T-helper 1 cell (primary cell): ENCODE measurements around the gene UBAP2.
"Not testable (repeated sequence)": the region's sequence is repeated elsewhere in the genome, so short reads cannot be mapped to it uniquely, and the experiment has no call there.

Experiments used
- DNase-seq, 5 donors: peaks; one replicate each; pipeline ENCODE4 v3.0.0-alpha.2; 2012 to 2020

UBAP2 gene

DNA sequence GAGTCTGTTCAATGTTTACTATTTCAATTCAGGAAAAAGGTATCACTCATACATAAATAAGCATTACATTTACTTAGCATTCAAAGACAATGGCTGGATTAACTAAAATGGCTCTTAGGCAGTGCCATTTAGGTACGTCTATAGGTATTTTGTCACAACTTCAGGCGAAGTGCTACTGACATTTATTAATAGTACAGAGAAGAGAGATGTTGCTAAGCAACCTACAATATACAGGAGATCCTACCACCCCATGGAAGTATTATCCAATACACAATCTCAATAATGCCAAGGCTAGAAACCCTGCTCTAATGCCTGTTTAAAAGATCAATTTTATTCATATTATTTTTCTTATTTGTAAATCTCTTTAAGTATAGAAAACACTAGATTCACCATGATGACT, 76.0 kb downstream of the UBAP2 start:
- no peak for DNase-seq

- DNase-seq: no peak
These were observed 84.5 kb downstream of the UBAP2 start for GRCh38 chr9:33964086-33964768.

GRCh38 chr9:33962468-33962867, 86.2 kb downstream of the UBAP2 start:
- not testable (repeated sequence) for DNase-seq

GRCh38 chr9:33959725-33960124, 89.0 kb downstream of the UBAP2 start:
- DNase-seq: no peak

DNA sequence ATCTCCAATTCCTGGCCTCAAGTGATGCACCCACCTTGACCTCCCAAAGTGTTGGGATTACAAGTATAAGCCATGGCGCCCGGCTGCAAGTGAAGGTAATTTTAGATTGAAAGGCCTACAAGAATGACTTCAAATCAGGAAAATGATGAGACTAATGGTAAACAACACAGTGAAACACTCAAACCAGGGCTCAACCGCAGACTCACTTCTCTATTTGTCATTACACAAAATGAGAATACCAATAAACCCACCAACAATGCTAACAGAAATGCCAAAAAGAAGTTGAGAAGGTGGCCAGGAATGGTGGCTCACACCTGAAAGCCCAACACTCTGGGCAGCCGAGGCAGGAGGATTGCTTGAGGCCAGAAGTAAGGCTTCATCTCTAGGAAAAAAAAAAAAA, 92.1 kb downstream of the UBAP2 start:
- no peak for DNase-seq

DNA sequence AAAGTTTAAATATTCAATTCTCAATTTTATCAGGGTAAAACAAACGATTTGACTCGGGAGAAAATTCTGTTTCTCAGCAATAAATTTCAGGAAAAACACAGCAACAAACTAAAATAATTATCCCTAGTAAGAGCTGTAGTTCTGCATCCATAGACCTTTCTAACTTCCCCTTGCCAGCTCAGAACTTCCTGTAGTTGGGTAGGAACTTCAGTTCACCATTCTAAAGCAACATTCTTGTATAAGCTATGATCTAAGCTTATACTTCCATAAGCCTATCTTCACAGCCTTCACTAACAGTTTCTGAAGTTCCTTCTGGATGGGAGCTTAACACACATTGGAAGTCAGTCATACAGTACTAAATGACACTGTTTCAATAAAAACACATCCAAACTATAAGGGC, 96.6 kb downstream of the UBAP2 start:
- DNase-seq: no peak

DNA sequence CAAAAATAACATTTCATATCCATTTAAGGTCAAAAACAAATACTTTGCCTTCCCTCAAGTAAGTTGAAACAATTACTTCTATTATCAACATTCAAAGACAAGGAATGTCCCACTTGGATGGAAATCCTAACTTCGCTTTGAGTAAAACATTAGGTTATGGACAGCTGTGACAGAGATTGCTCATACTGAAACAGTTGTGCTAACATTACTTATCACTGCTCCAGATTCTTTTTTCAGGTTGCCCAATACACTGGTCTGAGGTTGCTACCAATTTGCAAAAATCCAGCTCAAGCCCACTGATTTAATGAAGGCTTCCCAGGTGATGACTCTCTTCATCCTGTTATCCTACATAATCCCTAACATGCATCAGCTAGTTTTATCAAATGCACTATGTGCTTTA, 98.3 kb downstream of the UBAP2 start:
- DNase-seq: no peak

GRCh38 chr9:33946779-33947535, 101.7 kb downstream of the UBAP2 start:
- DNase-seq: no peak

DNA sequence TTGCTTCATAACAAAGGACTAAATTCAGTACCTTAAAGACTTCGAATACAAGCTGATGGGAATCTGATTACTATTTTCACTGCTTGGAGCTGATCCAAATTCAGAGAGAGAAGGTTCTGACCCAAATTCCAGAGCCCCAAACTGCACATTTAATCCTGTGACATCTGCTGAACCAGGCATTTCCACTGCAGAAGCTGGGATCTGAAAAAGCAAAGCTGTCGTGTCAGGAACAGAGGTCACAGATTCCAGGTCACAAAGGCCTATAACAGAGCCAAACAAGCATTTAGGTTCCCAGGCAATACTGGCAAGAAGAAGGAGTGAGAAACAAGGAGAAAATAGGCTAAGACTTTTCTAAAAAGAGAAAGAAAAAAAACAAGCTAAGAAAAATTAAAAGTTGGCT, 105.3 kb downstream of the UBAP2 start:
- no peak for DNase-seq

DNA sequence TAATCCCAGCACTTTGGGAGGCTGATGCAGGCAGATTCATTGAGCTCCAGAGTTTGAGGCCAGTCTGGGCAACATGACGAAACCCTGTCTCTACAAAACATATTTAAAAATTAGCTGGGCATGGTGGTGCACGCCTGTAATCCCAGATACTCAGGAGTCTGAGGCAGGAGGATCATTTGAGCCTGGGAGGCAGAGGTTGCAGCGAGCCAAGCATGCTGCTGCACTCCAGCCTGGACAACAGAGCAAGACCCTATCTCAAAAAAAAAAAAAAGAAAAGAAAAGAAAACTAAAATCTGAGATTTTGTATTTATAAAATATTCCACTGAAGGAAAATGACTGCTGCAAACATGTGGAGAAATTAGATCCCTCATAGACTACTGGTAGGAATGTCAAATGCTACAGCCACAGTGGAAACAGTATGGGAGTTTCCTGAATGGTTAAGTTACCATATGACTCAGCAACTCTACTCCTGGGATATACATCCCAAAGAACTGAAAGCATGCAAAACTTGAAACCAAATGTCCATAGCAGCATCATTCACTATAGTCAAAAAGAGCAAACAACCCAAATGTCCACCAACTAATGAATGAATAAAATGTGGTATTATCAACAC, 106.1 kb downstream of the UBAP2 start:
- no peak for DNase-seq

DNA sequence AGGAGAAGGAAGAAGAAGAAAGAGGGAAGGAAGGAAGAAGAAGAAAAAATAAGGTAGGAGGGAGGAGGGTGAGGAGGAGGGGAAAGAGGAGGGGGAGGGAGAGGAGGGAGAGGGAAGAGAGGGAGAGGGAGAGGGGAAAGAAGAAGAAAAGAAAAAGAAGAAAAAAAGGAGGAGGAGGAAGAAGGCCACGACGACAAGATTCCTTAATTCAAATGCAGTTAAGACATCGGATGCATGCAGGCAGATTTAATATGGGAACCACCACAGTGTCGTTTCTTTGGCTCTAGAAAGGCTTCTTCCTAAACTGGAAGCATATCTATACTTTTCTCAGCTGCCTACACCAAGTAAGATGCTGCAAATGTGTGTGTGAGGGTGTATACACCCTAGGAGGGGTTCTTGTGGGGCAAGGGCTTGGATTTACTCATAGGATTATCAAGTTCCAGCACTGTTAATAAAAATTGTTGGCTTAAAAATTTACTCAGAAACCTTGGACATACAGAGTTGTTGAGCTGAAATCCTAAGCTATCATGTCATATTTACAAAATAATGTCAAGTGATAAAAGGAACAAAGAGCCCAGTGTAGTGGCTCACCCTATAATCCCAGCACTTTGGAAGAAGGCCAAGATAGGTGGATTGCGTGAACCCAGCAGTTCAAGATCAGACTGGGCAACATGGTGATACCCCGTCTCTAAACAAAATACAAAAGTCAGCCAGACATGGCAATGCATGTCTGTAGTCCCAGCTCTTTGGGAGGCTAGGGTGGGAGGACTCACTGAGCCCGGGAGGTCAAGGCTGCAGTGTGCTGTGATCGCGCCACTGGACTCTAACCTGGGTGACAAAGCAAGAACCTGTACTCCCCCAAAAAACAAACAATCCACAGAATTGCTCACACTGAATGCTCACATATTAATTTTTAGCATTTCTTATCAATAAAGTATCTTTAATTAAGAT, 108.5 kb downstream of the UBAP2 start:
- DNase-seq: no peak

DNA sequence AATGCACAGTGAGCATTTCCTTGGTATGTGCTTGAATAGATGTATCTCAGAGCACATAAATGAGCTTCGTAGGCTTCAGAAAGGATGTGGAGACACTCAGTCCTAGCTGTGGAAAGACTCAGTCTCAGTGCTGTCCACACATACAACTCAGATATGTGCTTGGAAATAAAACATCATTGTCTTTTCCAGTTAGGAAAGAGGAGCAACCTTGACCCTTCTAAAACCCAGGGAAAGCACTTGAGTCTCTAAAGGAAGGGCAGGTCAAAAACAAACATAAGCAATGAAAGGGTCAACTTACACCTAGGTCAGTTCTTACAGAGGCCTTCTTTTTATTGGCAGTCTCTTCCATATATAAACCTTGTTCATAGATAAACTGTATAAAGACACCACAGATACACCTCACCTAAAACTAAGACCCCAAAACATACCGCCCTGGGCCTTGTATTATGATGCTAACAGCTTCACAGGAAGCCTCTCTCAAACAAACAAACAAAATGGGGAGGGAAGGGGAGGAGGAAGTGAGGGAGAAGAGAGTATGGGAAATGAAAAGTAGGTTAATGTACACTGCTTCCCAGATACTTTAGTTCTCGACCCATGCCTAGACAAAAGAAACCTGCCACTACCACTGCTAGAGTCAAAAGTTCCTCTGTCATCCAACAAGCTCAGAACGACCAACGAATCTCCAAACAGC, 114.4 kb downstream of the UBAP2 start:
- DNase-seq: no peak

- DNase-seq: no peak
These were observed 116.4 kb downstream of the UBAP2 start for GRCh38 chr9:33932078-33932807.

- DNase-seq: no peak
These were observed 117.4 kb downstream of the UBAP2 start for GRCh38 chr9:33931326-33931725.

DNA sequence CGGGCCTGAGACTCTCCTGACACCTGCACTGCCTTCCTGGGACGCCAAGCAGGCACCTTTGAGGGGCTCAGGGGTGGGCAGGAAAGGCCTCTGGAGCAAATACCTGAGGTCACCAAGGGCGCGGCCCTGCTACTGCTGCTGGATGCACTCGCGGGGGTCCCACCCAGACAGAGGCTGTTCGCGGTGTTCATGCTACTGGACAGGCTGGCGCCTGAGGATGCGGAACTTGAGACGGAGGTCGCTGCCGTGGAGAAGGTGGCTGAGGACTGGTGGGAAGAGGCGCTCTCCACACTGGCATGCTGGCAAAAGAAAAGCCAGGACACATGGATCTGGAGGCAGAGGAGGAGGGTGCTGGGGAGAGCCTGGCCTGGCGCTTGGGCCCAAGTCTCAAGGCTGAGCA, 121.0 kb downstream of the UBAP2 start:
- DNase-seq: no peak

DNA sequence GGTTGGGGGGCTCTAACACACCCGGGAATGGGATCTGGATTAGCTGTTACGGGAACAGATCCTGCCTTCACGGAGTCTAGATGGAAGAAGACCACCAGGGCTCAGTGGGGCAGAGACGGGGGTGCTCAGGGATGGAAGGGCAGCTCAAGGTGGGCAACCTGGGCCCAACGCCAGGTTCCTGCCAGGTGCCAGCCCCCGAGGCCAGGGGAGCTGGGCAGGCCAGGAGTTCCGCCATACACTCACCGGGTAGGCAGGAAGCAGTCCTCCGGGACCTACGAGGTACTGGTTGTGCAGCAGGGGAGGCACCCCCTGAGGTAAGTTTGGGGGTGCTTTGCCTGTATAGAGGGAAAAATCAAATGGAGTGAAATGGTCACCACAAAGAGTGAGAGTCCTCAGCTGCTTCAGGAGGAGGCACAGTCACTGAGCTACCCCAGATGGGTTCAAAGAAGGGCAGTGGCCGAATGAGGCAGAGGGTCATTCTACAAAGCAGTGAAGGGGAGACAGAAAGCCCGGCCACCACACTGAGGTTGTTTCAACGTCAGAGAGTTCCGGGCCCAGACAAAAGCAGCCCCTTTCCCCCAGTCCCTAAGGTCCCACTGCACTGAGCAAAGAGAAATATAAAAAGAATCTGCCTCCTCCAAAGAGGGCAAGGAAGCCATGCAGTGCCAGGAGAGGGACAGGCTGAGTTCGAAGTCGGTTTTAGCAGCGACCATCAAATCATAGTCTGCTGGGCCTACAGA, 121.8 kb downstream of the UBAP2 start:
- no peak for DNase-seq

DNA sequence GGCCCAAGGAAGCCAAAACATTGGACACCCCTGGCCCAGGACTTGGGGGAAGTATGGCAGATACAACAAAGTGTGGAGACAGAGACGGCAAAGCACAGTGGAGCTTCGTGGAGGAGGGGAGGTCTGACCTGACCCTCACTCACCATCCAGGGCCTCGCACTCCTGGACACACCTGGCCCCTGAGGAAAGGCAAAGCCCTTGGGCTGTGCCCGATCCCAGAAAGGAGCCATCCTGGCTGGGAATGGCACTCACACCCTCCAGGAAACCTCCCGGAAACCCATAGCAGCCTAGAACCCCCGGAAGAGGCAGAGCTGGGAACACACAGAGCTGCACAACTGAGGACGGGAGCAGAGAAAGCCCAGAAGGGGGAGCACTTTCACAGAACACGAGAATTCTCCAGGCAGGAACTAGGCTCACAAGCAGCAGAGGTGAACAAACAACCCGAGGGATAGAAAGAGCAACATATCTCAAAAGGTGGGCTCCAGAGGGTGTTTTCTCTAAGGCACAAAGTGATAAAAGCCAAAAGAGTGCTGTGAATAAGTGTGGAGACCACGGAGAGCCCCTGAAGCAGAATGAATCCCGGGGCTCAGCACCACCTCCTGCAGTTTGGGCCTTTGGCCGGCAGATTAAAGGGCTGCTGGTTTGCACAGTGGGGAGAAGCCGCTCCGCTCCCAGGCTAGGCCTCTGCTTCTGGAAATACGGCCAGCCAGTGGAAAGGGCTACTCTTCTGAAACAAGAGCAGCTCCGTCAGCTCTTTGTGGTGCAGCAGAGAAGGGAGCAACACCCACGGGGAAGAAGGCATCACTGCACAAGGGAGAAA, 123.5 kb downstream of the UBAP2 start:
- peak in 1 of 5 donors; percentile 21 for DNase-seq

DNA sequence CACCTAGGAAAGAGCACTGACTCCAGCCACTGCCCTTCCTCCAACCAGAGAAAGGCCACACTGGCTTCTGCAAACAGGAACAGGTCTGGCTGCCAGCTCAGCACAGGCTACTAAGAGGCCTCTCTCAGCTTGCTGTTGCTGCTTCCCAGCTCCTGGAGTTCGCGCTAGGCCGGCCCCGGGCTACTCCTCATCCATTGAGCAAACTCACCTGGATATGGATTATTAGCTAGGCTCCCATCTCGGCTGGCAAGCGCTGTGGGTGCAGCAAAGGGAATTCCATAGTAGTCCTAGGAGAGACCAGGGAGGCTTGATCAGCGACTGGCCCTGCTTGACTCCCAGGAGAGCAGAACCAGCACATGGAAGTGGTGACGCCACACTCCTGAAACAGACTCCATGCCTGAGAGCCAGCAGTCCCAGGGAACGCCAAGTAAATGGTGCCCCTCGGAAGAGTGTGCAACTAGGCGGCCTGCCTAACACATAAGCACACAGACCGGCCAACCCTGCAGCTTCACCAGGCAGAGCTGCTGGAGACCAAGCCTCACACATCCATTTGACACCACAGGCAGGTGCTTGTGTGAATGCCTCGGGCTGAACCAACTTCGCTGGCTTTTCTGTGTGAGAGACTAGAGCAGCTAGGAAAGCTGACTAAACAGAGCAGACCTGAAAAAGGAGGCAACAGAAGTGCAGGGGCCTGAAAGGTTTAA, 124.5 kb downstream of the UBAP2 start:
- no peak for DNase-seq

- no peak for DNase-seq
These were observed 125.6 kb downstream of the UBAP2 start for GRCh38 chr9:33923079-33923478.
